ENCODE data around the gene WWC1. TPM values are rescaled to one million over a fixed set of nuclear protein-coding genes. Genes with fewer than 3 reads are reported as not detected.
A peak's percentile ranks its signal among the peaks of the same experiment; 100 is the strongest.

The WWC1 gene
- total RNA-seq, 1 donor from 2014 or later, result 1.5 TPM

- Mint-ChIP-seq H3K36me3 (ENCODE audit: unreplicated experiment) (peaks cover 7% of the 10 kb centered on the region), H3K27me3 (ENCODE audit: unreplicated experiment) (peaks cover 8% of the 10 kb centered on the region), H3K4me1 (ENCODE audit: low read depth, unreplicated experiment) (peaks cover 11% of the 10 kb centered on the region), H3K4me3 (ENCODE audit: unreplicated experiment) (no peak overlapping the region), H3K27ac (ENCODE audit: unreplicated experiment) (no peak overlapping the region), H3K9me3 (ENCODE audit: unreplicated experiment) (peaks cover 3% of the 10 kb centered on the region)
- no peak for DNase-seq
- no peak for TF ChIP-seq CTCF (IDR thresholded peaks at IDR 0.05; ENCODE audit: partially characterized antibody, unreplicated experiment)
These were observed 21.3 kb downstream of the WWC1 start for GRCh38 chr5:168312606-168313295.

- DNase-seq, result no peak
- H3K4me3 Mint-ChIP-seq (ENCODE audit: unreplicated experiment), result no peak overlapping the region
- H3K4me1 Mint-ChIP-seq (ENCODE audit: low read depth, unreplicated experiment), result peaks cover 12% of the 10 kb centered on the region
- peaks cover 3% of the 10 kb centered on the region for H3K9me3 Mint-ChIP-seq (ENCODE audit: unreplicated experiment)
- TF ChIP-seq CTCF (IDR thresholded peaks at IDR 0.05; ENCODE audit: partially characterized antibody, unreplicated experiment), result no peak
- no peak overlapping the region for H3K27ac Mint-ChIP-seq (ENCODE audit: unreplicated experiment)
- H3K27me3 Mint-ChIP-seq (ENCODE audit: unreplicated experiment), result peaks cover 8% of the 10 kb centered on the region
- H3K36me3 Mint-ChIP-seq (ENCODE audit: unreplicated experiment), result peaks cover 7% of the 10 kb centered on the region
These were observed 22.3 kb downstream of the WWC1 start for GRCh38 chr5:168313596-168314204.

GRCh38 chr5:168314735-168315411, 23.4 kb downstream of the WWC1 start:
- no peak overlapping the region for H3K4me3 Mint-ChIP-seq (ENCODE audit: unreplicated experiment)
- no peak overlapping the region for H3K27ac Mint-ChIP-seq (ENCODE audit: unreplicated experiment)
- DNase-seq, result no peak
- H3K27me3 Mint-ChIP-seq (ENCODE audit: unreplicated experiment), result peaks cover 6% of the 10 kb centered on the region
- H3K9me3 Mint-ChIP-seq (ENCODE audit: unreplicated experiment), result no peaks in the 10 kb centered on the region
- TF ChIP-seq CTCF (IDR thresholded peaks at IDR 0.05; ENCODE audit: partially characterized antibody, unreplicated experiment), result peak; percentile 30
- no peaks in the 10 kb centered on the region for H3K36me3 Mint-ChIP-seq (ENCODE audit: unreplicated experiment)
- peaks cover 12% of the 10 kb centered on the region for H3K4me1 Mint-ChIP-seq (ENCODE audit: low read depth, unreplicated experiment)

GRCh38 chr5:168315416-168316138, 24.1 kb downstream of the WWC1 start:
- no peak for TF ChIP-seq CTCF (IDR thresholded peaks at IDR 0.05; ENCODE audit: partially characterized antibody, unreplicated experiment)
- Mint-ChIP-seq H3K9me3 (ENCODE audit: unreplicated experiment) (no peaks in the 10 kb centered on the region), H3K4me3 (ENCODE audit: unreplicated experiment) (no peak overlapping the region), H3K4me1 (ENCODE audit: low read depth, unreplicated experiment) (peaks cover 12% of the 10 kb centered on the region), H3K27ac (ENCODE audit: unreplicated experiment) (no peak overlapping the region), H3K27me3 (ENCODE audit: unreplicated experiment) (peaks cover 5% of the 10 kb centered on the region), H3K36me3 (ENCODE audit: unreplicated experiment) (no peaks in the 10 kb centered on the region)
- DNase-seq, result no peak

Data from glutamatergic neuron (in vitro differentiated cells).